Astrocyte (in vitro differentiated cells and primary cell): ENCODE results near the gene DLX1. TPM values are rescaled to one million over a fixed set of nuclear protein-coding genes. Genes with fewer than 3 reads are reported as not detected.

Experiments used
- DNase-seq: peaks from one replicate; pipeline ENCODE4 v3.0.0-alpha.2; 2010; ENCODE audit warnings: low read depth
- FAIRE-seq: peaks from 2 replicates; lab custom pipeline; 2011; peaks lifted over from hg19 to GRCh38; lab: Jason Lieb, UNC
- H2AFZ ChIP-seq: 2 replicates; pipeline ENCODE4 v1.6.0; 2012; ENCODE audit warnings: low read depth, low read length, inconsistent platforms
- H3K27ac ChIP-seq: 2 replicates; pipeline ENCODE4 v1.5.1; 2011; ENCODE audit warnings: low read depth, low read length, inconsistent platforms
- H3K27me3 ChIP-seq: 2 replicates; pipeline ENCODE4 v1.6.0; 2011; ENCODE audit warnings: low read length, inconsistent platforms; ENCODE audit not compliant: insufficient read depth
- H3K36me3 ChIP-seq: 2 replicates; pipeline ENCODE4 v1.5.1; 2011; ENCODE audit warnings: low read length, inconsistent platforms; ENCODE audit not compliant: insufficient read depth
- H3K4me1 ChIP-seq: 2 replicates; pipeline ENCODE4 v1.5.1; 2011; ENCODE audit warnings: low read length, inconsistent platforms; ENCODE audit not compliant: insufficient read depth
- H3K4me2 ChIP-seq: 2 replicates; pipeline ENCODE4 v1.6.0; 2012; ENCODE audit warnings: low read length, inconsistent platforms
- H3K4me3 ChIP-seq: 2 replicates; pipeline ENCODE4 v1.5.1; 2011; ENCODE audit warnings: low read depth, mild to moderate bottlenecking, low read length, inconsistent platforms; ENCODE audit not compliant: insufficient read depth
- H3K79me2 ChIP-seq: 2 replicates; pipeline ENCODE4 v1.6.0; 2012; ENCODE audit warnings: mild to moderate bottlenecking, low read length, inconsistent platforms; ENCODE audit not compliant: insufficient read depth
- H3K9ac ChIP-seq: 2 replicates; pipeline ENCODE4 v1.6.0; 2012; ENCODE audit warnings: mild to moderate bottlenecking, low read length, inconsistent platforms
- H3K9me3 ChIP-seq: 2 replicates; pipeline ENCODE4 v1.5.1; 2012; ENCODE audit warnings: low read depth, mild to moderate bottlenecking, low read length, inconsistent platforms; ENCODE audit not compliant: insufficient read depth
- H4K20me1 ChIP-seq: 2 replicates; pipeline ENCODE4 v1.6.0; 2012; ENCODE audit warnings: low read length, inconsistent platforms; ENCODE audit not compliant: insufficient read depth
- H3K27ac Mint-ChIP-seq: one replicate; pipeline ENCODE4 v1.8.0; 2021; ENCODE audit warnings: mild to moderate bottlenecking, mixed read lengths; ENCODE audit not compliant: unreplicated experiment
- H3K27me3 Mint-ChIP-seq: one replicate; pipeline ENCODE4 v1.8.0; 2021; ENCODE audit warnings: low read depth, mixed read lengths; ENCODE audit not compliant: unreplicated experiment
- H3K36me3 Mint-ChIP-seq: one replicate; pipeline ENCODE4 v1.8.0; 2021; ENCODE audit warnings: low read depth, mixed read lengths; ENCODE audit not compliant: unreplicated experiment
- H3K4me1 Mint-ChIP-seq: one replicate; pipeline ENCODE4 v1.8.0; 2021; ENCODE audit warnings: low read depth, mixed read lengths; ENCODE audit not compliant: unreplicated experiment
- H3K4me3 Mint-ChIP-seq: one replicate; pipeline ENCODE4 v1.8.0; 2021; ENCODE audit warnings: mild to moderate bottlenecking, moderate library complexity, mixed read lengths; ENCODE audit not compliant: unreplicated experiment
- H3K9me3 Mint-ChIP-seq: one replicate; pipeline ENCODE4 v1.8.0; 2021; ENCODE audit warnings: mild to moderate bottlenecking, mixed read lengths; ENCODE audit not compliant: unreplicated experiment
- EZH2 ChIP-seq: IDR thresholded peaks from 2 replicates; pipeline ENCODE4 v1.6.1; 2012; ENCODE audit warnings: mild to moderate bottlenecking, low read length, inconsistent platforms; ENCODE audit not compliant: insufficient read depth
- total RNA-seq: library from RNA; stranded (reverse); gene quantifications from 2 replicates; pipeline ENCODE4 v1.2.1, GENCODE V29; 2021
- TF ChIP-seq, protein P1 (sequence below): IDR thresholded peaks from 2 replicates; pipeline ENCODE4 v1.5.1; 2011; ENCODE audit warnings: low read depth, mild to moderate bottlenecking, inconsistent platforms, low read length, moderate library complexity; ENCODE audit not compliant: insufficient read depth

Gene DLX1
- total RNA-seq, 1 donor from 2014 or later: 0.27 TPM

DNA sequence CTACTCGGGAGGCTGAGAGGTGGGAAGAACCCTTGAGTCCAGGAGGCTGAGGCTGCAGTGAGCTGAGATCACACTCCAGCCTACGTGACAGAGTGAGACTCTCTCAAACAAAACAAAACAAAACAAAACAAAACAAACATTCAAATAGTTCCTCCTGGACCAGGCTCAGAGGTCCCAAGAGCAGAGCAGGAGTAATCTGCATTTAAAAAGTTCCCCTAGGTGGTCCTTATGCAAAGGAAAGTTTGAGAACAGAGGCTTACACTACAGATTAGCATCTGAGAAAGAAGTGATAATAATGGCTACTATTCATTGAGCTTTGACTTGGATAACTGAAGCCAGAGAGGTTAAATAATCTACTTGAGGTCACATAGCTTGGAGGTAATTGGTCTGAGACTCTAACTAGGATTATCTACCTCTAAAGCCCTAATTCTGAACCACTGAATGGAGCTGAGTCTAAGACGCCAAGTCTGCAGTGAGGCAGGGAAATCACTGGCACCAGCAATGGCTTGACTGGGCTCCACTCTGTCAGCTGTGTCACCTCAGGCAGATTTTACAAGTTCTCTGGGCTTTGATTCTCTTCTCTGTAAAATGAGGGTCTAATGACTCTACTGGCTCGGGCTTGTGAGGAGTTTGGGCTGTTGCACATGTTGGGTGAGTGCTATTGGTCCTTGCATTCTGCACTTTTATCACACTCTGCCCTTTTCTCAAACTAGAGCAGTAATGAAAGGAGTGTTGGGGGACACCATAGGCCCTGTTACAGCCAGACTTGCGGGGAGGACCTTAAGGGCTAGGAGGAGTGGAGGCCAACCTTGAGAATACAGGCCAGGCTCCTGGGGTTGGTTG lies 46.6 kb downstream of the DLX1 start:
- no peak for FAIRE-seq
- H3K27ac ChIP-seq: no peak overlapping the region
- Mint-ChIP-seq H3K4me3 (no peak overlapping the region), H3K36me3 (no peaks in the 10 kb centered on the region), H3K9me3 (peaks cover 4% of the 10 kb centered on the region), H3K27ac (no peak overlapping the region), H3K27me3 (peaks cover 3% of the 10 kb centered on the region), H3K4me1 (no peaks in the 10 kb centered on the region)
- no peak overlapping the region for H3K9ac ChIP-seq
- TF ChIP-seq EZH2: no peak
- TF ChIP-seq, protein P1, sequence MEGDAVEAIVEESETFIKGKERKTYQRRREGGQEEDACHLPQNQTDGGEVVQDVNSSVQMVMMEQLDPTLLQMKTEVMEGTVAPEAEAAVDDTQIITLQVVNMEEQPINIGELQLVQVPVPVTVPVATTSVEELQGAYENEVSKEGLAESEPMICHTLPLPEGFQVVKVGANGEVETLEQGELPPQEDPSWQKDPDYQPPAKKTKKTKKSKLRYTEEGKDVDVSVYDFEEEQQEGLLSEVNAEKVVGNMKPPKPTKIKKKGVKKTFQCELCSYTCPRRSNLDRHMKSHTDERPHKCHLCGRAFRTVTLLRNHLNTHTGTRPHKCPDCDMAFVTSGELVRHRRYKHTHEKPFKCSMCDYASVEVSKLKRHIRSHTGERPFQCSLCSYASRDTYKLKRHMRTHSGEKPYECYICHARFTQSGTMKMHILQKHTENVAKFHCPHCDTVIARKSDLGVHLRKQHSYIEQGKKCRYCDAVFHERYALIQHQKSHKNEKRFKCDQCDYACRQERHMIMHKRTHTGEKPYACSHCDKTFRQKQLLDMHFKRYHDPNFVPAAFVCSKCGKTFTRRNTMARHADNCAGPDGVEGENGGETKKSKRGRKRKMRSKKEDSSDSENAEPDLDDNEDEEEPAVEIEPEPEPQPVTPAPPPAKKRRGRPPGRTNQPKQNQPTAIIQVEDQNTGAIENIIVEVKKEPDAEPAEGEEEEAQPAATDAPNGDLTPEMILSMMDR: no peak
- no peaks in the 10 kb centered on the region for H3K79me2 ChIP-seq
- no peaks in the 10 kb centered on the region for H3K27me3 ChIP-seq
- no peak overlapping the region for H2AFZ ChIP-seq
- no peak for DNase-seq
- no peaks in the 10 kb centered on the region for H4K20me1 ChIP-seq
- H3K4me3 ChIP-seq: no peak overlapping the region
- H3K4me2 ChIP-seq: no peak overlapping the region
- H3K4me1 ChIP-seq: no peaks in the 10 kb centered on the region
- no peaks in the 10 kb centered on the region for H3K9me3 ChIP-seq
- no peaks in the 10 kb centered on the region for H3K36me3 ChIP-seq

DNA sequence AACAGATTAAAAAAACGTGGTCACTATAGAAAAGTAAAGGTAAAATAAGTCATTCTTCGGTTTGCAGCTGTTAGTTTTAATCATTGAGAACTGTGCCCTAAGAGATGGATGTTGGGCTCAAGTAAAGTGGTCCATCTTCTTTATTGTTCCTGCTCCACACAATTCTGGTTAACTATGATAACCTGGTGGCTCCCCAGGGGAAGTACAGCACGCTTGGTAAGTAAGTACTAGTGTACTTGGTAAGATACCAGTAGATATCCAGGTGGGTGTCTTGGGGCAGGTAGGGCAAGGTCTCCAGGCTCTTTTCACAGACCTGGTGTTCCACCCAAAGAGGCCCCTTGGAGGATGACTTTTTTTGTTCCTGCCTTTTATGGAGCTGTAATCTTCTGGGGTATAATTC lies 49.0 kb downstream of the DLX1 start:
- TF ChIP-seq EZH2: no peak
- TF ChIP-seq, protein P1: no peak
- Mint-ChIP-seq H3K4me1 (no peaks in the 10 kb centered on the region), H3K36me3 (no peaks in the 10 kb centered on the region), H3K4me3 (no peak overlapping the region), H3K27me3 (peaks cover 3% of the 10 kb centered on the region), H3K9me3 (peaks cover 4% of the 10 kb centered on the region), H3K27ac (no peak overlapping the region)
- Histone ChIP-seq H3K4me2 (no peak overlapping the region), H3K27me3 (no peaks in the 10 kb centered on the region), H3K36me3 (no peaks in the 10 kb centered on the region), H3K4me1 (no peaks in the 10 kb centered on the region), H3K27ac (no peak overlapping the region), H4K20me1 (no peaks in the 10 kb centered on the region), H3K4me3 (no peak overlapping the region), H3K79me2 (no peaks in the 10 kb centered on the region), H3K9ac (no peak overlapping the region), H2AFZ (no peak overlapping the region), H3K9me3 (no peaks in the 10 kb centered on the region)
- DNase-seq (no peak), FAIRE-seq (no peak)

DNA sequence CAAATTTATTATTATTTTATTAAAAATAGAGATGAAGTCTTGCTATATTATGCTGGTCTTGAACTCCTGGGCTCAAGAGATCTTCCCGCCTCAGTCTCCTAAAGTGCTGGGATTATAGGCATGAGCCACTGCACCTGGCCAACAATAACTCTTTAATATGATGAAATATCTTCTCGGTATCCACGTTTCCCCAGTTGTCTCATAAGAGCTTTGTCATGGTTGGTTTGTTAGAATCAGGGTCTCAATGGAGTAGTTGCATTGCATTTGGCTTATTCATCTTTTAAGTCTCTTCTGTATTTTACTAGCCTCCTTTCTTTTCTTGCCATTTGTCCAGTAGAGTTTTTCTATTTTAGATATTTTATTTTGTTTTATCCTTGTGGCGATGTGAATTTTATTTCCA lies 50.1 kb downstream of the DLX1 start:
- Histone ChIP-seq H3K27me3 (no peaks in the 10 kb centered on the region), H4K20me1 (no peaks in the 10 kb centered on the region), H3K4me1 (no peaks in the 10 kb centered on the region), H3K9ac (no peak overlapping the region), H3K9me3 (no peaks in the 10 kb centered on the region), H3K27ac (no peak overlapping the region), H3K79me2 (no peaks in the 10 kb centered on the region), H3K4me2 (no peak overlapping the region), H2AFZ (no peak overlapping the region), H3K4me3 (no peak overlapping the region), H3K36me3 (no peaks in the 10 kb centered on the region)
- no peak overlapping the region for H3K4me3 Mint-ChIP-seq
- H3K4me1 Mint-ChIP-seq: no peaks in the 10 kb centered on the region
- no peaks in the 10 kb centered on the region for H3K9me3 Mint-ChIP-seq
- H3K27ac Mint-ChIP-seq: no peak overlapping the region
- DNase-seq: no peak
- no peak for TF ChIP-seq EZH2
- TF ChIP-seq, protein P1: no peak
- H3K27me3 Mint-ChIP-seq: no peaks in the 10 kb centered on the region
- no peaks in the 10 kb centered on the region for H3K36me3 Mint-ChIP-seq
- FAIRE-seq: no peak
